Endothelial cell (in vitro differentiated cells): ENCODE data around the gene NHP2. TPM values are rescaled to one million over a fixed set of nuclear protein-coding genes. Genes with fewer than 3 reads are reported as not detected.

ENCODE experiments used
- DNase-seq: peaks from one replicate; pipeline ENCODE4 v3.0.0; 2021; ENCODE audit warnings: low spot score
- H3K27ac Mint-ChIP-seq: one replicate; pipeline ENCODE4 v1.8.0; 2021; ENCODE audit warnings: mixed read lengths, inconsistent platforms; ENCODE audit not compliant: unreplicated experiment
- H3K27me3 Mint-ChIP-seq: one replicate; pipeline ENCODE4 v1.8.0; 2021; ENCODE audit warnings: mild to moderate bottlenecking, moderate library complexity, mixed read lengths, inconsistent platforms; ENCODE audit not compliant: unreplicated experiment
- H3K36me3 Mint-ChIP-seq: one replicate; pipeline ENCODE4 v1.8.0; 2021; ENCODE audit warnings: mild to moderate bottlenecking, low read depth, mixed read lengths, inconsistent platforms; ENCODE audit not compliant: unreplicated experiment
- H3K4me1 Mint-ChIP-seq: one replicate; pipeline ENCODE4 v1.8.0; 2021; ENCODE audit warnings: mild to moderate bottlenecking, mixed read lengths, inconsistent platforms; ENCODE audit not compliant: unreplicated experiment
- H3K4me3 Mint-ChIP-seq: one replicate; pipeline ENCODE4 v1.8.0; 2021; ENCODE audit warnings: mild to moderate bottlenecking, mixed read lengths, inconsistent platforms; ENCODE audit not compliant: unreplicated experiment
- H3K9me3 Mint-ChIP-seq: one replicate; pipeline ENCODE4 v1.8.0; 2021; ENCODE audit warnings: mixed read lengths, inconsistent platforms; ENCODE audit not compliant: unreplicated experiment
- CTCF ChIP-seq: fragments of 200-600 bp; sonication (generic); IDR thresholded peaks from one replicate; pipeline ENCODE4 v1.5.0; 2021; ENCODE audit warnings: antibody characterized with exemption; ENCODE audit not compliant: unreplicated experiment
- total RNA-seq: library from RNA; stranded (reverse); fragmentation: NEBNext Ultra II Directional; extraction: Animal tissue kit (Norgen Biotek cat#: 25700); gene quantifications from one replicate; pipeline ENCODE4 v1.2.1, GENCODE V29; 2021; ENCODE audit not compliant: unreplicated experiment

NHP2 gene
- total RNA-seq, 1 donor from 2014 or later, result 84.7 TPM

- no peak overlapping the region for H3K4me3 Mint-ChIP-seq
- H3K27ac Mint-ChIP-seq, result no peak overlapping the region
- no peak for DNase-seq
- H3K27me3 Mint-ChIP-seq, result peaks cover 2% of the 10 kb centered on the region
- no peaks in the 10 kb centered on the region for H3K9me3 Mint-ChIP-seq
- H3K4me1 Mint-ChIP-seq, result peaks cover 19% of the 10 kb centered on the region
- H3K36me3 Mint-ChIP-seq, result peaks cover 5% of the 10 kb centered on the region
- no peak for TF ChIP-seq CTCF
These were observed 23.9 kb upstream of the NHP2 start for GRCh38 chr5:178177569-178177968.

DNA sequence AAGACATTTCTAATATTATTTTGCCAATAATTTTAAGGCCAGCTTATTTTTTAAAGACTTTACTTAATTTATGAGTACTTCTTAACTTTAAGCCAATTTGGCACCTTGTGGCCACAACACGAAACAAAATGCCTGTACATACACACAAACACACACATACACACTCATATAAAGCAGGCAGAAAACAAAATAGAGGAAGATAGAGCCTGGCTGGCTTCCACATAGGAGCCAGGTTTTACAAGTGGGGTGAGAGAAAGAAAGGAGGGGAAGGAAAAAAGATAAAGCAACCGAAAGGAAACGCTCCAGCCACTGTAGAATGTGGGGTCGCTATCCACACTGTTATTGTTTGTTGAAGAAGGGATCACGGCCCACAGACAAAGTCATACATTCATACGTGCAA is 23.1 kb upstream of the NHP2 start:
- Mint-ChIP-seq H3K4me1 (peaks cover 11% of the 10 kb centered on the region), H3K27ac (no peak overlapping the region), H3K9me3 (no peaks in the 10 kb centered on the region), H3K36me3 (peaks cover 5% of the 10 kb centered on the region), H3K4me3 (no peak overlapping the region), H3K27me3 (peaks cover 2% of the 10 kb centered on the region)
- TF ChIP-seq CTCF, result no peak
- no peak for DNase-seq

GRCh38 chr5:178174456-178174855 is 20.8 kb upstream of the NHP2 start:
- H3K27ac Mint-ChIP-seq, result no peak overlapping the region
- H3K27me3 Mint-ChIP-seq, result no peaks in the 10 kb centered on the region
- no peak for TF ChIP-seq CTCF
- no peak for DNase-seq
- H3K9me3 Mint-ChIP-seq, result no peaks in the 10 kb centered on the region
- peaks cover 5% of the 10 kb centered on the region for H3K36me3 Mint-ChIP-seq
- H3K4me1 Mint-ChIP-seq, result no peaks in the 10 kb centered on the region
- no peak overlapping the region for H3K4me3 Mint-ChIP-seq

GRCh38 chr5:178170455-178170854 is 16.8 kb upstream of the NHP2 start:
- H3K36me3 Mint-ChIP-seq, result no peaks in the 10 kb centered on the region
- H3K4me1 Mint-ChIP-seq, result no peaks in the 10 kb centered on the region
- DNase-seq, result no peak
- TF ChIP-seq CTCF, result no peak
- H3K9me3 Mint-ChIP-seq, result no peaks in the 10 kb centered on the region
- H3K4me3 Mint-ChIP-seq, result no peak overlapping the region
- H3K27me3 Mint-ChIP-seq, result peaks cover 2% of the 10 kb centered on the region
- no peak overlapping the region for H3K27ac Mint-ChIP-seq

- no peak for TF ChIP-seq CTCF
- H3K9me3 Mint-ChIP-seq, result no peaks in the 10 kb centered on the region
- peaks cover 5% of the 10 kb centered on the region for H3K27me3 Mint-ChIP-seq
- H3K4me1 Mint-ChIP-seq, result peaks cover 6% of the 10 kb centered on the region
- DNase-seq, result no peak
- H3K4me3 Mint-ChIP-seq, result no peak overlapping the region
- no peak overlapping the region for H3K27ac Mint-ChIP-seq
- no peaks in the 10 kb centered on the region for H3K36me3 Mint-ChIP-seq
These were observed 11.9 kb upstream of the NHP2 start for GRCh38 chr5:178165581-178165980.
